ENCODE data around the gene MEGF11. TPM values are rescaled to one million over a fixed set of nuclear protein-coding genes. Genes with fewer than 3 reads are reported as not detected.

MEGF11 gene
- total RNA-seq, 1 experiment from 2014 or later = 2.3 TPM

DNA sequence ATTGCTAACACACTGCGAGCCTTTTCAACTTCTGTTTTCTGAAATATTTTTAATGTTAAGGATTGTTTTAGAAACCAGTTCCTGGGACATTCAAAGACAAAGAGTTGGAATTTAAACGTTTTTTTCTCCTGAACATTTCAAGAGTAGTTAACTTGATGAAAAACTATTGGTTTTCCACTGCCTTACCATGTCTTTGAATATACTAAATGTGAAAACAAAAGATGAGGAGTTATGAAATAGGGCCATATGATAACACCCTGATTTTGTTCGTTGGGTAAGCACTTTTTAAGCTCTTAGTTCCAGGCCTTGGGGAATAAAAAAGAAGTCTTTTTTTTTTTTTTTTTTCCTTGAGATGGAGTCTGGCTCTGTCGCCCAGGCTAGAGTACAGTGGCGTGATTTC lies 42.6 kb upstream of the MEGF11 start (continued):
- TF ChIP-seq, protein P1, sequence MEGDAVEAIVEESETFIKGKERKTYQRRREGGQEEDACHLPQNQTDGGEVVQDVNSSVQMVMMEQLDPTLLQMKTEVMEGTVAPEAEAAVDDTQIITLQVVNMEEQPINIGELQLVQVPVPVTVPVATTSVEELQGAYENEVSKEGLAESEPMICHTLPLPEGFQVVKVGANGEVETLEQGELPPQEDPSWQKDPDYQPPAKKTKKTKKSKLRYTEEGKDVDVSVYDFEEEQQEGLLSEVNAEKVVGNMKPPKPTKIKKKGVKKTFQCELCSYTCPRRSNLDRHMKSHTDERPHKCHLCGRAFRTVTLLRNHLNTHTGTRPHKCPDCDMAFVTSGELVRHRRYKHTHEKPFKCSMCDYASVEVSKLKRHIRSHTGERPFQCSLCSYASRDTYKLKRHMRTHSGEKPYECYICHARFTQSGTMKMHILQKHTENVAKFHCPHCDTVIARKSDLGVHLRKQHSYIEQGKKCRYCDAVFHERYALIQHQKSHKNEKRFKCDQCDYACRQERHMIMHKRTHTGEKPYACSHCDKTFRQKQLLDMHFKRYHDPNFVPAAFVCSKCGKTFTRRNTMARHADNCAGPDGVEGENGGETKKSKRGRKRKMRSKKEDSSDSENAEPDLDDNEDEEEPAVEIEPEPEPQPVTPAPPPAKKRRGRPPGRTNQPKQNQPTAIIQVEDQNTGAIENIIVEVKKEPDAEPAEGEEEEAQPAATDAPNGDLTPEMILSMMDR (IDR thresholded peaks at IDR 0.05 in 2 of 3, conservative IDR thresholded peaks at IDR 0.05 in 1 of 3; ENCODE audit: borderline replicate concordance in 1 of 3, insufficient read depth in 1 of 3, low read depth in 2 of 3, low read length in 2 of 3) = no peak

DNA sequence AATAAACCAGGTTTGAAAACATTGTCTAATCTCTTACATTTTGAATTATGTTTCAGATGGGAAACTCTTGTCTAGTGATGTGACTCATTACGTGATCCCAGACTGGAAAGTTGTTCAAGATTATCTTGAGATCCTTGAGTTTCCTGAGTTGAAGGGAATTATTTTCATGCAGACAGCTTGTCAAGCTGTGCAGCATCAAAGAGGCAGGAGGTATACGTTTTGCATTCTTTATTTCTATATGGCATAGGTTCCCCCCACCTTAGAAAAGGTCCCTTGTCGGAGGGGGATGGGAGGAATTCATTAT lies 41.3 kb upstream of the MEGF11 start:
- H3K27ac ChIP-seq (ENCODE audit: low read depth, low read length) = peak overlapping the region; percentile 88; the same call in 1 of the 2 replicates
- no TSS peak for BruUV-seq (replicated peaks)
- ChIA-PET CTCF (interaction anchor here (2.2 kb wide), 1 partner anchor 204 kb away, joined by 7 read pairs; no protein-coding TSS in a partner anchor), RAD21 (ENCODE audit: low non-redundant PET in 1 of 2, low total read pairs in 2 of 2, uncharacterized antibody in 2 of 2, unreplicated experiment in 2 of 2) (no interaction called here), POLR2A (interaction anchor here (1.1 kb wide), 1 partner anchor 11 kb away, joined by 4 read pairs; no protein-coding TSS in a partner anchor)
- no peak overlapping the region for H2AFZ ChIP-seq (ENCODE audit: low read depth, low read length, poor library complexity, severe bottlenecking)
- peaks cover 32% of the 10 kb centered on the region for H3K79me2 ChIP-seq (ENCODE audit: insufficient read depth, low read length)
- peak overlapping the region; percentile 80 for H3K9ac ChIP-seq (ENCODE audit: low read length)
- TF ChIP-seq SRF (IDR thresholded peaks at IDR 0.05; ENCODE audit: low read depth) (no peak), POLR2A (IDR thresholded peaks at IDR 0.05; ENCODE audit: borderline replicate concordance, extremely low read depth, insufficient read depth, insufficient read length) (no peak), FOSL1 (IDR thresholded peaks at IDR 0.05; ENCODE audit: low read depth) (no peak), CBX3 (IDR thresholded peaks at IDR 0.05; ENCODE audit: low read depth) (no peak), CEBPB (IDR thresholded peaks at IDR 0.05; ENCODE audit: low read depth) (no peak; the same call in 1 of the 2 replicates), EZH2 (IDR thresholded peaks at IDR 0.05) (no peak), ELF1 (IDR thresholded peaks at IDR 0.05; ENCODE audit: borderline replicate concordance, low read depth) (no peak), TCF7L2 (IDR thresholded peaks at IDR 0.05; ENCODE audit: borderline replicate concordance, extremely low read depth, insufficient read depth, insufficient read length) (no peak), YY1 (IDR thresholded peaks at IDR 0.05; ENCODE audit: extremely low read depth, insufficient replicate concordance, low read depth, low read length) (no peak), SIN3A (IDR thresholded peaks at IDR 0.05; ENCODE audit: low read depth) (no peak)
- TF ChIP-seq, protein P2, sequence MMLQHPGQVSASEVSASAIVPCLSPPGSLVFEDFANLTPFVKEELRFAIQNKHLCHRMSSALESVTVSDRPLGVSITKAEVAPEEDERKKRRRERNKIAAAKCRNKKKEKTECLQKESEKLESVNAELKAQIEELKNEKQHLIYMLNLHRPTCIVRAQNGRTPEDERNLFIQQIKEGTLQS (IDR thresholded peaks at IDR 0.05) = no peak
- TF ChIP-seq, protein P3, sequence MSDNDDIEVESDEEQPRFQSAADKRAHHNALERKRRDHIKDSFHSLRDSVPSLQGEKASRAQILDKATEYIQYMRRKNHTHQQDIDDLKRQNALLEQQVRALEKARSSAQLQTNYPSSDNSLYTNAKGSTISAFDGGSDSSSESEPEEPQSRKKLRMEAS (IDR thresholded peaks at IDR 0.05) = no peak
- no peaks in the 10 kb centered on the region for H4K20me1 ChIP-seq (ENCODE audit: insufficient read depth)
- no peaks in the 10 kb centered on the region for H3K9me2 ChIP-seq (ENCODE audit: insufficient read depth)
- peak overlapping the region; percentile 67 for H3K4me3 ChIP-seq (replicated peaks in 1 of 2; ENCODE audit: low read depth in 1 of 2, low read length in 2 of 2)
- ATAC-seq (no peak), DNase-seq (ENCODE audit: low read depth, low spot score) (no peak)
- no peaks in the 10 kb centered on the region for H3K9me3 ChIP-seq (ENCODE audit: control insufficient read depth in 1 of 2, insufficient read depth in 1 of 2, low read depth in 1 of 2, low read length in 2 of 2)
- H3K4me1 ChIP-seq (ENCODE audit: control insufficient read depth in 1 of 2, insufficient read depth in 2 of 2, low read length in 2 of 2) = peaks cover 17 to 41% of the 10 kb centered on the region in 2 experiments
- no peaks in the 10 kb centered on the region for H3K27me3 ChIP-seq (ENCODE audit: insufficient read depth, low read length)
- intact Hi-C loops (cut with micrococcal nuclease) = no loop called here
- peak overlapping the region; percentile 98 for H3K4me2 ChIP-seq (ENCODE audit: low read length)
- peaks cover 0 to 8% of the 10 kb centered on the region in 2 experiments; a peak in 1 of 4 replicates for H3K36me3 ChIP-seq (ENCODE audit: control insufficient read depth in 1 of 2, insufficient read depth in 2 of 2, low read length in 2 of 2)
